OCI-LY1 (cell line): ENCODE results near the gene EFNB1.

Experiments
- H2AFZ ChIP-seq: fragments of 200-600 bp; sonication (generic), shearing (Covaris generic); 2 replicates; pipeline ENCODE4 v1.6.0; 2014; ENCODE audit warnings: antibody characterized with exemption, mild to moderate bottlenecking, low read length
- H3F3A ChIP-seq: fragments of 200-600 bp; sonication (generic), shearing (Covaris generic); 2 replicates; pipeline ENCODE4 v1.6.0; 2014; ENCODE audit warnings: mild to moderate bottlenecking, antibody characterized with exemption, low read length, moderate library complexity; ENCODE audit not compliant: insufficient read depth
- H3K27ac ChIP-seq: fragments of 200-600 bp; sonication (generic); 2 replicates; pipeline ENCODE4 v1.5.1; 2014; ENCODE audit warnings: low read length, mixed run types, mild to moderate bottlenecking, low read depth; ENCODE audit not compliant: poor library complexity, severe bottlenecking
- H3K27me3 ChIP-seq: fragments of 200-600 bp; sonication (generic); 2 replicates; pipeline ENCODE4 v1.6.0; 2014; ENCODE audit warnings: antibody characterized with exemption, mild to moderate bottlenecking, low read length, moderate library complexity; ENCODE audit not compliant: insufficient read depth
- H3K36me3 ChIP-seq: fragments of 200-600 bp; sonication (generic); 2 replicates; pipeline ENCODE4 v1.6.1; 2014; ENCODE audit warnings: mild to moderate bottlenecking, antibody characterized with exemption, low read length, moderate library complexity, mixed read lengths; ENCODE audit not compliant: insufficient read depth
- H3K4me1 ChIP-seq: fragments of 200-600 bp; sonication (generic); 2 replicates; pipeline ENCODE4 v1.5.1; 2014; ENCODE audit warnings: mild to moderate bottlenecking, low read length, moderate library complexity; ENCODE audit not compliant: insufficient read depth, severe bottlenecking
- H3K4me2 ChIP-seq: fragments of 200-600 bp; sonication (generic), shearing (Covaris generic); 2 replicates; pipeline ENCODE4 v1.6.1; 2014; ENCODE audit warnings: low read length
- H3K4me3 ChIP-seq: fragments of 200-600 bp; sonication (generic); 2 replicates; pipeline ENCODE4 v1.5.1; 2014; ENCODE audit warnings: low read length, low read depth, mild to moderate bottlenecking, mixed read lengths; ENCODE audit not compliant: poor library complexity, severe bottlenecking
- H3K79me2 ChIP-seq: fragments of 200-600 bp; shearing (Covaris generic); 2 replicates; pipeline ENCODE4 v1.6.1; 2016; ENCODE audit warnings: mixed run types, low read length, mixed read lengths; ENCODE audit not compliant: insufficient read depth
- H3K9ac ChIP-seq: fragments of 200-600 bp; sonication (generic), shearing (Covaris generic); 2 replicates; pipeline ENCODE4 v1.6.1; 2014; ENCODE audit warnings: mild to moderate bottlenecking, low read length, mixed read lengths
- H3K9me2 ChIP-seq: fragments of 200-600 bp; sonication (generic), shearing (Covaris generic); 2 replicates; pipeline ENCODE4 v1.6.1; 2014; ENCODE audit warnings: low read depth, mild to moderate bottlenecking, low read length, mixed read lengths
- H3K9me3 ChIP-seq: fragments of 200-600 bp; shearing (Covaris generic); 2 replicates; pipeline ENCODE4 v1.6.1; 2014; ENCODE audit warnings: low read length, mixed read lengths
- H4K20me1 ChIP-seq: fragments of 200-600 bp; sonication (generic), shearing (Covaris generic); 2 replicates; pipeline ENCODE4 v1.6.0; 2016; ENCODE audit warnings: mild to moderate bottlenecking, low read length; ENCODE audit not compliant: insufficient read depth
- EZH2 ChIP-seq: fragments of 200-600 bp; sonication (generic), shearing (Covaris generic); IDR thresholded peaks from 2 replicates; pipeline ENCODE4 v1.8.0; 2017; ENCODE audit warnings: borderline replicate concordance, mixed run types, mild to moderate bottlenecking, antibody characterized with exemption, low read length, moderate library complexity, mixed read lengths
- TF ChIP-seq, protein P1 (sequence below): fragments of 200-600 bp; sonication (generic), shearing (Covaris generic); IDR thresholded peaks from 2 replicates; pipeline ENCODE4 v1.5.1; 2017; ENCODE audit warnings: mild to moderate bottlenecking, antibody characterized with exemption, low read length, moderate library complexity, mixed read lengths

The EFNB1 gene

DNA sequence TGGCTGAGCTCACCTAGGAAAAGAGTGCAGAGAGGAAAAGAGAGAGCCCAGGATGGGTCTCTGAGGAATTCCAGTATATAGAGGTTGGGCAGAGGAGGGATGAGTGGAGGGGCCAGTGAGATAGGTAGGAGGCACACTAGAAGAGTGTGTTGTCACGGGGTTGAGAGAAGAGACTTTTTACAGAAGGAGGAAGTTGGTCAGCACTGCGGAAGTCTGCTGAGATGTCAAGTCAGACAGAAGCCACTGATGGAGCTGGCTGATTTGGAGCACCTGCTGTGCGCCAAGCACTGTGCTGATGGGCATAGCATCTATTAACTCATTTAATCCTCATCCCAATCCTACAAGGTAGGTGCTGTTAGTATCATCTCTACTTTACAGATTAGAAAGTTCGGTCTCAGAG is 60.4 kb downstream of the EFNB1 start:
- H3K9me3 ChIP-seq = no peaks in the 10 kb centered on the region

More for the DNA sequence above, 60.4 kb downstream of the EFNB1 start:
- Histone ChIP-seq H3K4me1 (no peaks in the 10 kb centered on the region), H2AFZ (no peak overlapping the region), H3K79me2 (no peaks in the 10 kb centered on the region), H3K9me2 (no peaks in the 10 kb centered on the region), H4K20me1 (no peaks in the 10 kb centered on the region), H3K36me3 (no peaks in the 10 kb centered on the region), H3K27me3 (no peaks in the 10 kb centered on the region), H3K27ac (no peak overlapping the region), H3F3A (no peaks in the 10 kb centered on the region), H3K4me3 (no peak overlapping the region), H3K9ac (no peak overlapping the region), H3K4me2 (no peak overlapping the region)
- TF ChIP-seq EZH2 = no peak
- TF ChIP-seq, protein P1, sequence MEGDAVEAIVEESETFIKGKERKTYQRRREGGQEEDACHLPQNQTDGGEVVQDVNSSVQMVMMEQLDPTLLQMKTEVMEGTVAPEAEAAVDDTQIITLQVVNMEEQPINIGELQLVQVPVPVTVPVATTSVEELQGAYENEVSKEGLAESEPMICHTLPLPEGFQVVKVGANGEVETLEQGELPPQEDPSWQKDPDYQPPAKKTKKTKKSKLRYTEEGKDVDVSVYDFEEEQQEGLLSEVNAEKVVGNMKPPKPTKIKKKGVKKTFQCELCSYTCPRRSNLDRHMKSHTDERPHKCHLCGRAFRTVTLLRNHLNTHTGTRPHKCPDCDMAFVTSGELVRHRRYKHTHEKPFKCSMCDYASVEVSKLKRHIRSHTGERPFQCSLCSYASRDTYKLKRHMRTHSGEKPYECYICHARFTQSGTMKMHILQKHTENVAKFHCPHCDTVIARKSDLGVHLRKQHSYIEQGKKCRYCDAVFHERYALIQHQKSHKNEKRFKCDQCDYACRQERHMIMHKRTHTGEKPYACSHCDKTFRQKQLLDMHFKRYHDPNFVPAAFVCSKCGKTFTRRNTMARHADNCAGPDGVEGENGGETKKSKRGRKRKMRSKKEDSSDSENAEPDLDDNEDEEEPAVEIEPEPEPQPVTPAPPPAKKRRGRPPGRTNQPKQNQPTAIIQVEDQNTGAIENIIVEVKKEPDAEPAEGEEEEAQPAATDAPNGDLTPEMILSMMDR = no peak
